NB4 (cell line): ENCODE data around the gene YTHDC1.

Experiments used
- CTCF ChIP-seq: IDR thresholded peaks from one replicate; pipeline ENCODE4 v1.5.1; 2012; ENCODE audit warnings: low read depth, low read length
- MAX ChIP-seq: IDR thresholded peaks from 2 replicates; pipeline ENCODE4 v1.6.1; 2011; ENCODE audit warnings: low read depth, low read length

- no peak for TF ChIP-seq CTCF
- TF ChIP-seq MAX, result no peak
These were observed 5.8 kb downstream of the YTHDC1 start for GRCh38 chr4:68344049-68344448.
